DMS153 treated with DMSO at 0.1 percent for 48 hours (cell line): Measurements from ENCODE around the gene C1orf159.
"Not testable (repeated sequence)": the region's sequence is repeated elsewhere in the genome, so short reads cannot be mapped to it uniquely, and the experiment has no call there.

ENCODE experiments used
- DNase-seq: peaks from one replicate; lab custom pipeline; 2025; ENCODE audit not compliant: unreplicated experiment; lab: John Stamatoyannopoulos, UW

The C1orf159 gene

DNA sequence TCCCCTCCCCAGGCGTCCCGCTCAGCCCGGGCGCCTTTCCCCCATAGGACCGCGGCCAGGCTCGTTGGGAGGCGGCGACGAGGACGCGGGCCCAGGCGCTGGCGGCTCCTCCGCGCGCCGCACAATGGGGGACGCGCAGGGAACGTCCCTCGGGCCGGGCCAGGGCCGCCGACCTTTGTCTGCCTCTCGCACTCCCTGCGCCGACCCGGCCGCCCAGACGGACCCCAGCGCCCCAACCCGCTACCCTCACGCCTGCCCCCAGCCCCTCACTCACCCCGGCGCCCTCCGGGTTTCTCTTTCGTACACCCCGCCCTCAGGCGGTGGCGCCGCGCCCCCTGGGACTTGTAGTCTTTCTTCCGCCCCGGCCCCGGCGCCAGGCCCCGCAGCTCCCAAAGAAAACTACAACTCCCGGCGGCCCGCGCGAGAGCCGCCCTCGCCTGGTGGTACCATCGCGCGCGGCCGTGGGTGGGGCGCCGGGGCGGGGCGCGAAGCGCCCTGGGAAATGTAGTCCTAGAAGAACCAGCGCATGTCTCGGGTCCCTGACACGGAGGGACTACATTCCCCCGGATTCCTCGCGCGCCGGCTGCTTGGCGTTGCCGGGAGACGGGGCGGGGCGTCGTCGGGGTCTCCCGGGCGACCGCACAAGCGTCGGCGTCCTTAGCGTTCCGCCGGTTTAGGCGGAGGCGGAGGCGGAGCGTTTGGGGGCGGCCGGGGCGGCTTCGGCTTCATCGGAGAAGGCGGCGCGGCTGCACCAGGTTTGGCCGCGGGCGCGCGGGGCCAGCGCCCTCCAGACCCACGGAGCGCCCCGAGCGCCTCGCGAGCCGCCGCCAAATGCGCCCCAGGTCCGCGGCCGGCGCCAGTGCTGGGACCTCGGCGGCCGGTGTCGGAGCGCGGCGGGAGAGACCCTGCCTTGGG is at the start of gene C1orf159:
TSS of gene C1orf159 (minus strand) at position 304 of the 915 bp plus-strand sequence. CDS start 24,546 bp downstream, outside the sequence.
- peak; percentile 100 for DNase-seq

DNA sequence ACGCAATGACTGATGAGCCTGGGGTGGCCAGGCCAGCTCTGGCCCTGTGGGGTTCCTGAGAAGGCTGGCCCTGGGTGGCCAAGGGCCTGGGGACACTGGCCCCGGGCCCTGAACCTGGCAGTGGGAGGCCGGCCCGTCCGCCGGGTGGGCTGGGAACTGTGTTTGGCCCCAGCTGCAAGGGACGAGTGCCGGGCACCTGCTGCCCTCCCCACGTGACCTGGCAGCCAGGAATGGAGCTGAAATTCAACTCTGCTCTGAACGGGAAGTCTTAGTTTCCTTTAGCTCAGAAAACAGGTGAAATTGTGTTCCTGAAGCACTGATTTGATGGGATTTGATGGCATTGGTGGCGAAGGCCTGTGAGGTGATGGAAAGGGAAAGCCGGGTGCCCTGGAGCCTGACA is 49.6 kb upstream of the C1orf159 start:
- no peak for DNase-seq

DNA sequence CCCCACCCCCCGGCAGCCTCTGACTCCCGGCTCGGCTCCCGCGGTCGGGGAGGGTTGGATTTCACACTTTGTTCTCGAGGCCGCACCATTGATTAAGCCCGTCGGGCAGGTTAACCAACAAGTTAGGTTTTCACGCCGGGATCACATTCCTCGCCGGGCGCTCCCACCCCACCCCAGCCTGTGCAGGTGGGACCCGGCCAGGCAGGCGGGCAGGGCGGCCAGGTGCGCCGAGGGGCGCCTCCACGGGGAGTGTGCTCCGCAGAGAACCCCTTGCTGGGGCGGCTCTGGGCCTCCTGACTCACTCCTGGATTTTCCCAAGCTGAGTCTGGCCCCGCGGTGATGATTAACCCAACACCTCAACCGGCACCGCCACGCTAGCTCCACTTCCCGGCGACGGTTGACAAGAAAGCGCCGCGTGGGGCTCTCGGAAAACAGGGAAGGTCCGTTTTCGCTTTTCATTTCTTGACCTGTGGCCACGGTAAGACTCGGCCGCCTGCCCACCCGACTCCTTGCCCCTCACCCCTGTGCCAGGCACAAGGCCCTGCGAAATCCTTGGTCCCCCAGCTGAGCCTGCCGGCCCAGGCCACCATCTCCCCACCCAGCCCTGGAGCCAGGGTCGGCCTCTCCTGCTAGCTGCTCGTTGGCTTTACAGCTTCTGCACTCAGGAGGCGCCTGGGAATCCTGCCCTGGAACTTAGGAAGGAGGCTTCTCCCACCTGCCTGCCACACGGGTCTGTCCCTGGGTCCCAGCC is 49.0 kb upstream of the C1orf159 start:
- DNase-seq: no peak

DNA sequence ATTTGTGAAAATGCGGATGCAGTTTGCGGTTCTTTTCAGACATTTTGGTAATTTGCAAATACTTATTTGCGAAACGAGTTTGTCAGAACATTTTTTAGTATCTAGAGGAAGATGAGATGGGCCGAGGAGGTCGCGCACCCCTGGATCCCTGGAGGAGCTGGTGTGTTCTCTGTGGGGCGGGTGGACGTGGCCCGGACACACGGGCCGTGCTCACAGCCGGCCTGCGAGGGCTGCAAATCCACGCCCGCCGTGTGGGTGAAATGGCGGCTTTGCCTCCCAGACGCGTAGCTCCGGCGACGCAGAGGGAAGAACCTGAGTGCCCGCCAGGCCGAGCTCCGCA is 48.4 kb upstream of the C1orf159 start:
- no peak for DNase-seq

DNA sequence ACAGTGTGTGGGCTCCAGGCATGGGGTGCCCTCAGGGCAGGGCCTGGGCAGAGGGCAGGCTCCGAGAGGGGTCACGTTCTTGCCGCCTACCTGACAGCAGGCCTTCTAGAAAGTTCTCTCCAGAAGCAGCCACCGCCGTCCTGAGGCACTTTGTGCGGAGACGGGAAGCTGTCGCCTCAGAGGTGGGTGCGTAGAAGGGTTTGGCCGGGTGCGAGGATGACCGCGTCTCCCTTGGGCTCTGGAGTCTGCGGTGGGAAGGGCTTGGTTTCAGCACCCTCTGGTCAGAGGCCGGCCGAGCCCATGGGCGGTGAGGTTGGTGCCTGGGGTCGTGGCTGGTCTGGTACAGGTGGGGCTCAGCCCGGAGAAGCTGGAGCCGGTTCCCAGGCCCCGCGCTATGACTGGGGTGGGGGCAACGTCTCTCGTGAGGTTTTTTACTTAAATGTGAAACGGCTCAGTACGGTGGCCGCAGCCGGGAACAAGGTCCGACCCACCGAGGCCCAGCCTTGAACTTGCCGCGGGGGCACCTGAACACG is 47.7 kb upstream of the C1orf159 start:
- no peak for DNase-seq

DNA sequence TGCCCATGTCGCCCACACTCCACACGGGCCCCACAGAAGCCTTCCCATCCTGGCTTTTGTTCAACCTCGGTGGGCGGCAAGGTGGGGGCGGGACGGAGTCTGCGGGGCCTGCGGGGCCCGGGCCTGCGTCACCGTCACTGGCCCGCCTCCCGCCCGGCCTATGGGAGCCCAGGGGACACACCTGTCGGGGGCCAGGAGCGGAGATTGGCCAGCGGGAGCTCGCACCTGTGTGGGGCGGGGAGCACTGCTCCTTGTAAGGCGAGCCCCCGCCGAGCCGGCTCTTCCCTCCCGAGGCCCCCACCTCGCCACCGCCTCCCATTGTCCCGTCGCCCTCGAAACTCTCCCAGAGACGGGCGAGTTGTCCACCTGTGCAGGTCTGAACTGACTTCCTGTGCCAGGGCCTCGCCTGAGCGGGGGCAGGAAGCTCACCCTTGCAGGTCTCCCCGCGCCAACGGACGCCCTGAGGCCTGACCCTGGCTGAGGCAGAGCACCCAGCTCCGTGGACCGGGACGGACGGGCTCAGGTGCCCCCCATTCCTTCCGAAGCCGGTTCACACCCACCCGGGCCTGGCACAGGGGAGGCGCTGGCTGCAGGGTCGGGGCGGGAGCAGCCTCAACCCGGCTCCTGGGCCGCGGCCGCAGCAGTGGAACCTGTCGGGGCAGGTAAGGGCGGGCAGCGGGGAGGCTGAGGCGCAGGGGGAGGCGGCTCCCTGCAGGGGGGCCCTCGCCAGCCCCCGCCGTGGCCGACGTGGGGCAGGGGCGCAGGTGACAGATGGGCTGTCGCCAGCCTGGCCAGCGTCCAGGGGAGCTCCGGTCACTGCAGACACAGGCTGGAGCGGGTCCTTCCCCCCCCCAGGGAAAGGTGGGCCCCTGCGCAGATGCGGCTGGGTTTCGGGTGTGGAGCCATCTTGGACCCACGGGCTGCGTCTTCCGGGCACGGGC is 47.0 kb upstream of the C1orf159 start:
- DNase-seq: peak; percentile 100

DNA sequence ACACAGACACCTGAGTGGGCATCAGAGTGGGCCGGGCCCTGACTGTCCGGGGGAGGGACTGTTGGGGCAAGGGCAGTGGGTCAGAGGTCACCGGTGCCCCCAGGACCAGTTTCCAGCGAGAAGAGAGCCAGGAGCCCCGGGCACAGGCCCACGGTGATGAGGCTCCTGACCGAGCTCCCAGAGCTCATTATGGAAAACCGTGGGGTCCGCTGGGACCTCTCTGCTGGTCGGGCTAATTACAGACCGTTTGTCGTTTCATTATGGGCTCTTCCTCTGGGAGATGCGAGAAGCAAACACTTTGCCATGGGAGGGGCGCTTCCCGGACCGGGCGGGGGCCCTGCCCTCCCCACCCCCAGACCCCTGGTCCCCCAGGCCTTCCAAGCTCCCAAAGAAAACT is 45.8 kb upstream of the C1orf159 start:
- DNase-seq: peak; percentile 46

DNA sequence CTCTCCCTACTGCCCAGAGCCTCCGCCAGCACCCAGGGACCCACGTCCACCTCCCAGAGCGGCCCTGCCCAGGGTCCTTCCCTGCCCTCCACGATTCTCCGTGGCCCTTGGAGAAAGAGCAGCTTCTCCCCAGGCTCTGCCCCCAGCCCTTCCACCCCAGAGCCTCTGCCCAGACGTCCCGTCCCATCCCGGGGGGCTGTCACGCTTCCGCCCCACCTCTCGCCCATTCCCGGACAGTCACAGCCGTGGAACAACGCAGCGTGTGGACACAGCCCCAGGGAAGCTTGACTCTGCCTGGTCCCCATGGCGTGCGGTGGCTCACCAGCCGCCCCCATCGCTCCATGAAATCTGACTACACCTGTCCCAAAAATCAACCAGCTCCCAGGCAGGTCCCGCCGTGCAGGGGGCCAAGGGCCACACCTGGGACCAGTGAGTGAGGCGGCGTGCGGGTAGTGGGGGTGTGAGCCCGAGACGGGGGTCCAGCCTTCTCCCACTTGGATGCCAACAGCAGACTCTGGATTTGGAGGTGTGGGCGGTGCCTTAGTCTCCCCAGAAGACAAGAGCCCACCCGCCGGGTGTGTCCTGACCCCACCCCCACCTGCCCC is 45.3 kb upstream of the C1orf159 start:
- DNase-seq: no peak

DNA sequence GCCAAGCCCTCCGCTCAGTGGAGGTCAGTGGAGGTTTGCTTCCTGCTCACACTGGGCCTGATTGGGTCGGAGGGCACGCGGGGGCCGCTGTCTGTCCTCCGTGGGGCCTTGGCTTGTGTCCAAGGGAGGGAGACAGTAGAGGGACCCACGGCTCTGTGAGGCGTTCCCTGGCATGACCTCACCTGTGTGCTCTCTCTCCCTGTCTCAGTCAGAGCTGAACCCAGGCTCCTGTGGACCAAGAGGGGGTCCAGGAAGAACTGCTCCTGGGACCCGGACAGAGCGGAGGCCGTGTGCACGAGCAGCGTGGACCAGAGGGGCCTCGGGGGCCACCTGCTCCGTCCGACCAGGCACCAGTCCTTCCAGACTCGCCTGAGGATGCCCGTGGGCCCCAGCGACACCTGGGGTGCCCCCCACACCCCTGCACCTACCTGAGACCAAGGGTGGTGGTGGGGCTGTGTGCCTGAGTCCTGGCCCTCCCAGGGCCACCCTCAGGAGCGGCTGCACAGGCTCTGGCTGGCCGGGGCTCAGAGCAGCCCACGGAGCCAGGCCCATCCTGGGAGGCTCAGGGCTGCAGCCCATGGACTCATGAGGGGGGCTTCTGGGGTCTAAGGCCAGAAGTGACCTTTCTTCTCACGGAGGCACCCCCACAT is 44.5 kb upstream of the C1orf159 start:
- no peak for DNase-seq

DNA sequence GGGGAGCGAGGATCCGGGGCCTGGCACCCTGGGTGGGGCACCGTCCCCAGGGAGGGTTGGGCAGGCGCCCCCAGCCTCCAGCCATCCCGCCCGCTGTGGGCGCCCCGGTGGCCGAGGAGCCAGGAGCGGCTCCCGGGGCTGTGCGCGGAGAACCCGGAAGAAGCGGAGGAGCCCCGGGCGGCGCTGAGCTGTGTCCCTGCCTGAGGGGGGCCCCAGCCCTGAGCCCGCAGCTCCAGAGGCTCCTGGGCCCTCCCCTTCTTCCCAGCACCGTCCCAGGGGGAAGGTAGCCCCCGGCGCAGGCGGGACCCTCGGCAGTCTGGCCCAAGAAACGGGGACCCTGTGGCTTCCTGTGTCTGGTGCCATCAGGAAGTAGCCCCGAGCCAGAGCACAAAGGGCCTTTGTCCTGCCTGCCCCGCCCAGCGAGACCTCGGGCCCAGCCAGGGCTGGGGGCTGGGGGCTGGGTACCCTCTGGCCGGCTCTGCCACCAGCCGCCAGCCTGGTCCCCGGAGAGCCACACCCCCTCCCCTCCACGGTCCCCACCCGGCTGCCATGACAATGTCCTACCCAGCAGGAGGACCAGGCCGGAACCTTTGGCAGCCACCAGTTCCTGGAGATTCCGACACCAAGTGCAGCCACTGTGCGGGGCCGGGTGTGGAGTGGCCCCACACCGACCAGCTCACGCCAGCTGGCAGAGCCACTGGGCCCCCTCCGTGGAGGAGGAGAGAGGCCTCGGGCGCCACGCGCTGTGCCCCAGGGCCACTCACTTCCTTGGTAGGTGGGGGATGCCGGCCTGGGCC is 42.2 kb upstream of the C1orf159 start:
- peak; percentile 84 for DNase-seq

DNA sequence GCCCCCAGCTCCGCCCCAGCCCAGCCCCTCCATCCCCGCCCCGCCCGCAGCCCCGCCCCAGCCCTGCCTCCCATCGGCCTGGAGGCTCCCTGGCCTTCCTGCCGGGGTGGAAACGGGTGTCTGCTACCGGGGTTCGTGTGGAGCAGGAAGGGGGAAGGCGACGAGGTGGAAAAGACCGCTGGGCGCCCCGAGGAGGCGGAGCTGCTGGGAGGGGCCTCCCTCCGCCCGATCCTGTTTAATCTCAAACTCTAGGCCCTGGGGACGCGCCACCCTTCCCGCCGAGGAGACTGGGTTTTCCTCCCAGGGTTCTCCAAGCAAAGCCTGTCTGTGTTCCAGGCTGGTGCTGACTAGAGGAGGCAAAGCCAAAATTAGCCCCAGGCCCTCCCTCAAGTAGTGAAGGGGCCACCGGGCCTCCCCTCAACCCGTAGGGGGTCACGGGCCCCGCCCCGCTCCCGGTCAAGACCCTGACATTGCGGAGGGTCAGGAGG is 41.6 kb upstream of the C1orf159 start:
- DNase-seq: peak; percentile 99

DNA sequence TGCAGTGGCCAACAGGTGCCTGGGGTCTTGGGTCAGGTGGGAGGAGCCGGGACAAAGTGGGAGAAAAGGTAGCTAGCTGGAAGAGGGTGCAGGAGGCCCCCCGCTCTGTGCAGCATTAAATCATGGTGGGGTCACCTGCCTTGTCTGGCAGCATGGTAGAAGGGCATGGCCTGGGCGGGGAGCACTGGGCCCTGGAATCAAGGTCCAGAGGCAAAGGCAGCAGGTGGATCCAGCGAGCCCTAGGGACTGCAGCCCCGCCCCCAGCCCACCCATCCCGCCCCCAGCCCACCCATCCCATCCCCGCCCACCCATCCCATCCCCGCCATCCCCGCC is 41.1 kb upstream of the C1orf159 start:
- DNase-seq: no peak

DNA sequence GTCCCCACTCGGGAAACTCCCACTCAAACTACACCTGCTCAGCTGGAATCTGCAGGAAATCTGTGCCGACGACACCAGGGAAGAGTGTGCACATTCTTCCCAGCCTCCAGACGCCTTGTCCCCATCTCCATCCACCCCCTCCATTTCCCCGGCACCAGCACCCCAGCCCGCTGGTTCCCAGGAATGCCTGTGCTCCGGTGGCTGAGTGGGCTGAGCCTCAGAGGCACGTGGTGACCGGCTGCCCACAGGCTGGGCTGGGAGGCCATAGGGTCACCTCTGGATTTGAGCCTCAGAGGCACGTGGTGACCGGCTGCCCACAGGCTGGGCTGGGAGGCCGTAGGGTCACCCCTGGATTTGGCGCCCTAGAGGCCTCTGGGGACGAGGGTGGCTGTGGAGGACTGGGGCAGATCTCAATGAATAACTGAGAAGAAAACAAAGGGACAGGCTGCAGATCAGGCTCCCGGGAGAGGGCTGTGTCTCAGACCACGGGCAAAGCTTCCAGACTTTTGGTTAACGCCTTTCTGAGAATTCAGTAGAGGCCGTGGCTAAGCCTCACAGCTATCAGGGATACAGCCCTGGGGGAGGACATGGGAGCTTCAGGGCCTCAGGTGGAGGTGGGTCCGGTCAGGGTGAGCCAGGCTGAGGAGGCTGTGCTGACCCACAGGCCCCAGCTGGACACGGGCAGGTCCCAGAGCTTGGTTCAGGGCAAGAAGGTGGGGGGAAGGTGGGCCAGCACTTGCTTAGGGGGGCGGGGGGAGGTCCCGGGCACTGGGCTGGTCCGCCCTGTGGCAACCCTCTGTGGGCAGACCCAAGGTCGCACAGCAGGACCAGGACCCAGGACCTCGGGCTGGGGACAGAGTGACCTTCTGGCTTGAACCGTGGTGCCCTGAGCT is 40.5 kb upstream of the C1orf159 start:
- DNase-seq: no peak

DNA sequence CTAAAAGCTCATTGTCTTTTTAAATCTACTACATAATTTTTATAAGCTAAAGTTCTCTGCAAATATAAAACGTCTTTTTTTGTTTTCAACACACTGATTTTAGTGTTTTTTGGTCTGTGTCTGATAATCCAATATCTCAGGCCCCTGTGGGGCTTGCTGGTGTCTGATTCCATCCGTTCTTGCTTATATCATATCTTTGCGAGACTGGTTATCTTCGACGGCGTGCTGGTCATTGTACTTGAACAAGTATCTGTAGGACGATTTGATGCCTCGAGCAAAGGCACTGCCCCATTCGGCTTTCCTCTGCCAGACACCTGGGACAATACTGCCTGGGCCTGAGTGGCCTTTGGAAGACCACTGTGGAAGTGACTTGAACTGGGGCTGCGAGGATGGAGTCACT is 39.4 kb upstream of the C1orf159 start:
- DNase-seq: no peak

DNA sequence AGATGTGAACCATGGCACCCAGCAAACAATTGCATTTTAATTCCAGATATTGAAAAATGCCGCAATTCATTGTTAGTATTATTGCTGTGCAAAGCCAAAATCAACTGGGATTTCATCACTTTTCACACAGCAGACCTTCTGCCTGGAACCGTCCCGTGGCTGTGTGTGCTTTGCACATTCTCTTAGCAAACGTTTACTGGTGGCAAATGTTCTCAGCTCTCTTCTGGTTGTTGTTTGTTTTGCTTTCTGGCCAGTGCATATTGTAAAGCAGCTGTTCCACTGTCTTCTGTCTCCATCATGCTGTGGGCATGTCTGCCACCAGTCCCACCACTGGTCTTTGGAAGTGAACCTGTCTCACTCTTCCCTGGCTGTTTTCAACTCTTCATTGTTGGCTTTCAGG is 38.0 kb upstream of the C1orf159 start:
- DNase-seq: no peak

DNA sequence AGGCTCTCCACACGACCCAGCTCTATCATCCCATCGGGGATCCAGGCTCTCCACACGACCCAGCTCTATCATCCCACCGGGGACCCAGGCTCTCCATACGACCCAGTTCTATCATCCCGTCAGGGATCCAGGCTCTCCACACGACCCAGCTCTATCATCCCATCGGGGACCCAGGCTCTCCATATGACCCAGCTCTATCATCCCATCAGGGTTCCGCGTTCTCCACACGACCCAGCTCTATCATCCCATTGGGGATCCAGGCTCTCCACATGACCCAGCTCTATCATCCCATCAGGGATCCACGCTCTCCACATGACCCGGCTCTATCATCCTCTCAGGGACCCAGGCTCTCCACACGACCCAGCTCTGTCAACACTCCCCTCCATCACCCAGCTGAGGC is 37.3 kb upstream of the C1orf159 start:
- DNase-seq: not testable (repeated sequence)

DNA sequence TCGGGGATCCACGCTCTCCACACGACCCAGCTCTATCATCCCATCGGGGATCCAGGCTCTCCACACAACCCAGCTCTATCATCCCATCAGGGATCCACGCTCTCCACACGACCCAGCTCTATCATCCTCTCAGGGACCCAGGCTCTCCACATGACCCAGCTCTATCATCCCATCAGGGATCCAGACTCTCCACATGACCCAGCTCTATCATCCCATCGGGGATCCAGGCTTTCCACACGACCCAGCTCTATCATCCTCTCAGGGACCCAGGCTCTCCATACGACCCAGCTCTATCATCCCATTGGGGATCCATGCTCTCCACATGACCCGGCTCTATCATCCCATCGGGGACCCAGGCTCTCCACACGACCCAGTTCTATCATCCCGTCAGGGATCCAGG is 36.5 kb upstream of the C1orf159 start:
- DNase-seq: not testable (repeated sequence)

DNA sequence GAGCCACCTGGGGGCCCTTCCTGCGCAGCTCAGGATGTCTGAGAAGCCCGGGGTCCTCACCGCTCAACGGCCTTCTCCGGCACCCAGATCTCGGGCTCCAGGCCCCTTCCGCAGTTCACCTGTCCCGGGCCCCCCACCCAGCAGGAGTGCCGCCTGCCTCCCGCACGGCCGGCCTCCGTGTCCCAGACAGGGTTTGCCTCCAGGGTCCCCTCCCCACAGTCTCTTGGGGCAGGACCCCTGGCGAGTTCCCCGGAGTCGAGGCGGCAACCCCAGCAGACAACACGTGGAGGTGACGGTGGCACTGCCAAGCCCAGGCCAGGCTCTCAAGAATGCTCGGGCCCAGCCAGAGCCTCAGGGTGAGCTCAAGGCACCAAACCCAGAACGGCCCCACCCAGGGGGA is 35.4 kb upstream of the C1orf159 start:
- no peak for DNase-seq
